GM21381 (cell line): ENCODE measurements around the gene RAD51C.
A peak's percentile ranks its signal among the peaks of the same experiment; 100 is the strongest.
"Not testable (repeated sequence)": the region's sequence is repeated elsewhere in the genome, so short reads cannot be mapped to it uniquely, and the experiment has no call there.

Source experiments
- ATAC-seq: cut with Tn5 transposase; IDR thresholded peaks from one replicate; pipeline ENCODE4 v1.9.1; 2021; ENCODE audit warnings: mild to moderate bottlenecking, moderate library complexity; ENCODE audit not compliant: unreplicated experiment

The RAD51C gene

DNA sequence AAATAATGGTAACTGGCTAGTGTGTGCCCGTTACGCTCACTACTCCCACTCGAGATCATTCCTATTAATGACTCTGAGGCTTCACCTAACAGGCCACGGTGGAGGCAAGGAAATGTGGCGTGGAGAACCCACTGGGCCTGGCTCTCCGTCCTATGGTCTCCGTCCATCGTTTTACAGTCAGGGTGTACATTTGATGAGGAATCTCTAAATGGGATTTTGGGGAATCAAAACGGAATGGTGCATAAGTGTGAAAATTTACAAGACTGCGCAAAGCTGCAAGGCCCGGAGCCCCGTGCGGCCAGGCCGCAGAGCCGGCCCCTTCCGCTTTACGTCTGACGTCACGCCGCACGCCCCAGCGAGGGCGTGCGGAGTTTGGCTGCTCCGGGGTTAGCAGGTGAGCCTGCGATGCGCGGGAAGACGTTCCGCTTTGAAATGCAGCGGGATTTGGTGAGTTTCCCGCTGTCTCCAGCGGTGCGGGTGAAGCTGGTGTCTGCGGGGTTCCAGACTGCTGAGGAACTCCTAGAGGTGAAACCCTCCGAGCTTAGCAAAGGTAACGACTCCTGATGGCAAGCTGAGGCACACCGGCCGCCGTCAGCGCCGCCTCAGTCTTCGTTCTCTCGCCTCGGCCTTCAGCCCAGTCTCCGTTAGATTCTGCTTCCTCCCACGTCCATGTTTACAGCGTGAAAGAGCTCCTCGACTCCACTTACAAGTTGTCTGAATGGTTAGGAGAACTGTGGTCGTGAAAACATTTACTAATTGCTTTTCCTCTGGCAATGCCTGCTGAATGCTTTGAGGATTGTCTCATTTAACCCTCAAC is at the start of gene RAD51C:
Gene RAD51C, plus strand, starts transcription at position 364 of the 817 bp plus-strand sequence. Its CDS starts 42 bp downstream, at position 406.
- ATAC-seq: peak; percentile 96

GRCh38 chr17:58643147-58643546 is 49.3 kb upstream of the RAD51C start:
- no peak for ATAC-seq

DNA sequence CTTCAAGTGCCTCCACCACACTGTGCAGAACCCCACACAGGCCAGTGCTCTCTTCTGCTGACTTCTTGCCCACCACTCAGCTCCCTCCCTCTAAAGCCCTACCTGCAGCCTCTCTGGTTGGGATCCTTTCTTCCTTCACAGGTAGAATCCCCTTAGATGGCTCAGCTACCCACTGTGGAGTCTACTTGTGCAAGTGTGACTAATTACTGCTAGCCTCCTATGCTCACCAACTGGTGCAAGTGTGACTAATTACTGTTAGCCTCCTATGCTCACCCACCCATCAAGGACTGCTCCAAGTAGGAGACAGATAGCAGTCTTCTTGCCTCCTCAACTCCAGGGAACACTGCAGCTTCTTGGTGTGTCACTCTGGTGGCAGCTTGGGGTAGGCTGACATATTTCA is 44.2 kb upstream of the RAD51C start:
- ATAC-seq: no peak

- not testable (repeated sequence) for ATAC-seq
These were observed 34.2 kb upstream of the RAD51C start for GRCh38 chr17:58657962-58658803.

- ATAC-seq: peak; percentile 75
These were observed 33.3 kb upstream of the RAD51C start for GRCh38 chr17:58658804-58659713.

DNA sequence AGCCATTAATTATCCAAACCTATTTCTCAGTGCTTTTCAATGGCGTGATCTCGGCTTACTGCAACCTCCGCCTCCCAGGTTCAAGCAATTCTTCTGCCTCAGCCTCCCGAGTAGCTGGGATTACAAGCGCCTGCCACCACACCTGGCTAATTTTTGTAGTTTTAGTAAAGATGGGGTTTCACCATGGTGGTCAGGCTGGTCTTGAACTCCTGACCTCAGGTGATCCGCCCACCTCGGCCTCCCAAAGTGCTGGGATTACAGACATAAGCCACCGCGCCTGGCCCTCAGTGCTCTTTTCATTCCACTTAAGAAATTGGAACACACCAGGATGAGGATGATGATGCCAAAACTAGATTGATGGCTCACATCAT is 32.7 kb upstream of the RAD51C start:
- not testable (repeated sequence) for ATAC-seq

- ATAC-seq: no peak
These were observed 31.8 kb upstream of the RAD51C start for GRCh38 chr17:58660621-58661020.

- ATAC-seq: no peak
These were observed 30.9 kb upstream of the RAD51C start for GRCh38 chr17:58661499-58661898.

DNA sequence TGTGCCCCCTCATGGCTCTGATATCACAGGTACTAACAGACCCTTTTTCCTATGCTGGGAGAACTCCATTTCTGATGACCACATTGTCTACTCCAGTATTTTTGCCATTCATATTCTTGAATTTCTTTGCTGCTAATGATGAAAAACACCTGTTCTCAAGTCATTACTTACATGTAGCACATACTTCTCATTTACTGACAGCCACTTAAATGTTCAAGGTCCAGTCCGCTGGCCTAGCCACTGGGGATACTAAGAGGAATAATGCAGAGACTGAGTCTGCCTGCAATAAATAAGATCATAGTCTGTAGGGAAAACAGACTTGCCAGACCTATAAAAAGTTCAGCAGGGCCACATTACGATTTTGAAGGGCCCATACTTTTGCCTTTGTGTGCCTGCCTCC is 28.1 kb upstream of the RAD51C start:
- no peak for ATAC-seq

DNA sequence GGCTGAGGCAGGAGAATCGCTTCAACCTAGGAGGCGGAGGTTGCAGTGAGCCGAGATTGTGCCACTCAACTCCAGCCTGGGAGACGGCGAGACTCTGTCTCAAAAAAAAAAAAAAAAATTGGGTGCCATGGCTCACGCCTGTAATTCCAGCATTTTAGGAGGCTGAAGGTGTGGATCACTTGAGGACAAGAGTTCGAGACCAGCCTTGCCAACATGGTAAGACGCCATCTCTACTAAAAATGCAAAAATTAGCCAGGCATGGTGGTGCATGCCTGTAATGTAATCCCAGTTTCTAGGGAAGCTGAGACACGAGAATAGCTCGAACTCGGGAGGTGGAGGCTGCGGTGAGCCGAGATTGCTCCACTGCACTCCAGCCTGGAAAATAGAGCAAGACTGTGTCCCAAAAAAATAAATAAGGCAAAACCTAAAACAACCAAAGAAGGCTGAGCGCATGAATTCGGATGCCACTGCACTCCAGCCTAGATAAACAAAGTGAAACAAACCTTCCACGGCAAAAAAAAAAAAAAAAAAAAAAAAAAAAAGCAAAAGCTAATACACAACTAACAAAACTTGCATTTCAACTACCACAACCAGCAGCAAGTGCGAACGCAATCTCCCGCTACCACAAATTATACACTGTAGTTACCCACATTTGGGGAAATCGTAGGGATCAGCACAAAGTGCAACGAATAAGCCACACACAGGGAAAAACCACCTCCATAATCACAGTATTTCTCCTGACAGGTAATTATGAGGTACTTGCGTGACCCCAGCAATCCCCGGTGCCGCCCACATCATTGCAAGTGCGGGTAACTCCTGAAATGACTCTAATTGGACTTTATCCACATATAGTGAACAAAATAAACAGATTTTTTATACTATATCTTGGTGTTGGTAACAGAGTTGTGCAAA is 26.2 kb upstream of the RAD51C start:
- ATAC-seq: no peak

- no peak for ATAC-seq
These were observed 25.5 kb upstream of the RAD51C start for GRCh38 chr17:58666858-58667267.

DNA sequence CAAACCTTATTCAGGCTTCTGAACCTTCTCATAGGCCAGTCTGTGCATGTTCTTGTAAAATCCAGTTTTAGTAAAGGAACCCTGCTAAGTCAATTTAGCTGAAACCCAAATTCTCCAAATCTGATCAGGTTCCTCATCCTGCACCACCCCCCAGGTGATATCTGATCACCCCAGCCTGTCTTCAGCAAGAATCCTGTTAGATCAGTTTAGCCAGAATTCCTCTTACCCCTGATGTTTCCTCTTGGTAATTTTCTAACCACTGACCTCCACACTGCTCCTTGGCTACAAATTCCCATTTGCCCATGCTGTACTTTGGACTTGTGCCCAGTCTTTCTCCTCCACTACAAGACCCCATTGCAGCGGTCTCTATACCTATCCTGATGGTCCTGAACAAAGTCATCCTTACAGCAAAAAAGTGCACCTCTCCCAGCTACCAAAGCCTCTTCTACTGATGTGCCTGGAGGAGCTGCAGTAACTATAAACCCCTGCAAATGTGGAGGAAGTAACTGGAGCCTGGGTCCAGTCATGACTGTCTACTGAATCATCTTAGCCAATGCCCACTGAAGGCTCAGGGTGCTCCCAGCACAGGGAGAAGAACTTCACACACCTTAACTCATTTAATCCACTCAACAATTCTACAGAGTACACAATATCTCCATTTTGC is 24.3 kb upstream of the RAD51C start:
- no peak for ATAC-seq

DNA sequence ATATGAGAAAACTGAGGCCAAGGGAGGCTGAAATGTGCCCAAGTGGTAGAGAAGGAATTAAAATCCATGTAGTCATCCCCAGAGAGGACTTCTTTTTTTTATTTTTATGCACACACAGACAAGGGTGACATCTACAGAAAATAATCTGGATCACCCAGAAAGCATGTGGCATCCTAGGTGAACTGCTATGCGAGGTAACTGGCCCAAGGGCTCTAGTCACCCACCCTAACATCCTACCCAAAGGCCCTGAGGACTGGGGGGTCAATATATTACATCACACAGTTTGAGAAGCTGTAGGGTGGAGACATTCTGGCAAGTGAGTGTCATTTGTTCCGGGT is 23.8 kb upstream of the RAD51C start:
- ATAC-seq: no peak

DNA sequence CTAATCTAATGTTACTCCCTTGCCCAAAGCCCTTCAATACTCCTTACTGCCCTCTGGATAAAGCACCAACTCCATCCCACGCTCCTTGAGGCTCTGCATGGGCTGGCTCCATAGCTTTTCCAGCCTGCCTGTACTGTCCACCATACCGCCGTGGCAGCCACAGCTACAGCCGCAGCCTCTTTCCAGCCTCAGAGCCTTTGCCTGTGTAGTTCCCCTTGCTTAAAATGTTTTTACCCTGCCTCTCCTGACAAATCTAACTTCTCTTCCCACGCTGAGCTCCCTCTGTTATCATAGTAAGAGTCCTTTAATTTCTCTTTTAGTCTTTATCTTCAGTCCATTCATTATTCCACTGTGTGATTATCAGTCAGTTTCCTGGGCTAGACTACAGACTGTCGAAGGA is 22.5 kb upstream of the RAD51C start:
- ATAC-seq: no peak

- ATAC-seq: no peak
These were observed 20.4 kb upstream of the RAD51C start for GRCh38 chr17:58671969-58672368.

- no peak for ATAC-seq
These were observed 15.1 kb upstream of the RAD51C start for GRCh38 chr17:58677194-58677880.

GRCh38 chr17:58678287-58678686 is 14.1 kb upstream of the RAD51C start:
- ATAC-seq: not testable (repeated sequence)

GRCh38 chr17:58679263-58680037 is 13.0 kb upstream of the RAD51C start:
- ATAC-seq: no peak
